Thyroid gland (tissue), 4 donors: Measurements from ENCODE around the gene LGI4.
"Not testable (repeated sequence)": the region's sequence is repeated elsewhere in the genome, so short reads cannot be mapped to it uniquely, and the experiment has no call there.

Experiments used
- POLR2A ChIP-seq, 2 donors: fragments of 450-650 bp; IDR thresholded peaks; one replicate each; pipeline ENCODE4 v1.6.1; 2017; ENCODE audit warnings: antibody characterized with exemption in 2 of 2, mild to moderate bottlenecking in 2 of 2, moderate library complexity in 1 of 2
- TF ChIP-seq, protein P1 (sequence below), 6 experiments: fragments of 200-600 bp in 3 of 6; fragments of 450-650 bp in 3 of 6; sonication (generic) in 3 of 6; IDR thresholded peaks; one replicate each; pipeline ENCODE4 v1.5.1; 2016 to 2019; ENCODE audit warnings: antibody characterized with exemption in 6 of 6, mild to moderate bottlenecking in 2 of 6, inconsistent platforms in 1 of 6, moderate library complexity in 1 of 6

DNA sequence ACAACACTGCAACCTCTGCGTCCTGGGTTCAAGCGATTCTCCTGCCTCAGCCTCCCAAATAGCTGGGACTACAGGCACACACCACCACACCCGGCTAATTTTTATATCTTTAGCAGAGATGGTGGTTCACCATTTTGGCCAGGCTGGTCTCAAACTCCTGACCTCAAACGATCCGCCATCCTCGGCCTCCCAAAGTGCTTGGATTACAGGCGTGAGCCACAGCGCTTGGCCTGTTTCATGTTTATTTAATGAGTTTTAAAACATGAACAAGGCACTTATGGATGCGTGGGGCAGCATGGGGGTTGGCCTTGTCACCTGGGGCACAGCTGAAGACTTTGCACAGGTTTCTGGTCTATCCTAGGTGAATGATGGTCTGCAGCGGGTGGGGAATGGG is 18.3 kb upstream of the LGI4 start:
- TF ChIP-seq, protein P1, sequence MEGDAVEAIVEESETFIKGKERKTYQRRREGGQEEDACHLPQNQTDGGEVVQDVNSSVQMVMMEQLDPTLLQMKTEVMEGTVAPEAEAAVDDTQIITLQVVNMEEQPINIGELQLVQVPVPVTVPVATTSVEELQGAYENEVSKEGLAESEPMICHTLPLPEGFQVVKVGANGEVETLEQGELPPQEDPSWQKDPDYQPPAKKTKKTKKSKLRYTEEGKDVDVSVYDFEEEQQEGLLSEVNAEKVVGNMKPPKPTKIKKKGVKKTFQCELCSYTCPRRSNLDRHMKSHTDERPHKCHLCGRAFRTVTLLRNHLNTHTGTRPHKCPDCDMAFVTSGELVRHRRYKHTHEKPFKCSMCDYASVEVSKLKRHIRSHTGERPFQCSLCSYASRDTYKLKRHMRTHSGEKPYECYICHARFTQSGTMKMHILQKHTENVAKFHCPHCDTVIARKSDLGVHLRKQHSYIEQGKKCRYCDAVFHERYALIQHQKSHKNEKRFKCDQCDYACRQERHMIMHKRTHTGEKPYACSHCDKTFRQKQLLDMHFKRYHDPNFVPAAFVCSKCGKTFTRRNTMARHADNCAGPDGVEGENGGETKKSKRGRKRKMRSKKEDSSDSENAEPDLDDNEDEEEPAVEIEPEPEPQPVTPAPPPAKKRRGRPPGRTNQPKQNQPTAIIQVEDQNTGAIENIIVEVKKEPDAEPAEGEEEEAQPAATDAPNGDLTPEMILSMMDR (IDR thresholded peaks at IDR 0.05), result not testable (repeated sequence)
- TF ChIP-seq POLR2A (IDR thresholded peaks at IDR 0.05), result not testable (repeated sequence)
